Measurements from ENCODE around the gene TMBIM1. TPM values are rescaled to one million over a fixed set of nuclear protein-coding genes. Genes with fewer than 3 reads are reported as not detected.

Gene TMBIM1
- total RNA-seq, 2 donors from 2014 or later = 273 to 375 TPM

DNA sequence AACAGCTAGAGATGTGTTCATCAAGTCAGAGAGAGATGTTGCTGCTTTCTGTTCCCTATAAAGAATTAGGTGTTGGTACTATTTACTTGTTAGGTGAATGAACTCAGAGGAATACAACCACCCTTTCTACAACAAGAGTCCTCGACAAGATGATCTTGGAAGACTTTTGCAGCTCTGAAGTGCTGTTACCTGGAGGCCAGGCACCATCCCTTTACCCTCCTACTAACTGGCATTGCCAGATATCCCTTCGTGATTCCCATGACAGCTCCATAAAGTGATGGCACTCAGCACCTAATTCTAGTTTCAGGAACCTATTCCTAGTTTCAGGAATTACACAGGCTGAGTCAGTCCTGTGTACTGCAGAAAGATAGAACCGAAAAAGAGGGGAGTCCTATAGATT lies 65.4 kb downstream of the TMBIM1 start:
- Histone ChIP-seq H3K9me3 (no peaks in the 10 kb centered on the region), H3K4me3 (no peak overlapping the region), H3K27me3 (no peaks in the 10 kb centered on the region), H3K9ac (ENCODE audit: low read depth in 2 of 2, low read length in 2 of 2) (no peak overlapping the region), H3K4me1 (peaks cover 9% of the 10 kb centered on the region), H3K36me3 (no peaks in the 10 kb centered on the region), H3K27ac (no peak overlapping the region)
- TF ChIP-seq, protein P1, sequence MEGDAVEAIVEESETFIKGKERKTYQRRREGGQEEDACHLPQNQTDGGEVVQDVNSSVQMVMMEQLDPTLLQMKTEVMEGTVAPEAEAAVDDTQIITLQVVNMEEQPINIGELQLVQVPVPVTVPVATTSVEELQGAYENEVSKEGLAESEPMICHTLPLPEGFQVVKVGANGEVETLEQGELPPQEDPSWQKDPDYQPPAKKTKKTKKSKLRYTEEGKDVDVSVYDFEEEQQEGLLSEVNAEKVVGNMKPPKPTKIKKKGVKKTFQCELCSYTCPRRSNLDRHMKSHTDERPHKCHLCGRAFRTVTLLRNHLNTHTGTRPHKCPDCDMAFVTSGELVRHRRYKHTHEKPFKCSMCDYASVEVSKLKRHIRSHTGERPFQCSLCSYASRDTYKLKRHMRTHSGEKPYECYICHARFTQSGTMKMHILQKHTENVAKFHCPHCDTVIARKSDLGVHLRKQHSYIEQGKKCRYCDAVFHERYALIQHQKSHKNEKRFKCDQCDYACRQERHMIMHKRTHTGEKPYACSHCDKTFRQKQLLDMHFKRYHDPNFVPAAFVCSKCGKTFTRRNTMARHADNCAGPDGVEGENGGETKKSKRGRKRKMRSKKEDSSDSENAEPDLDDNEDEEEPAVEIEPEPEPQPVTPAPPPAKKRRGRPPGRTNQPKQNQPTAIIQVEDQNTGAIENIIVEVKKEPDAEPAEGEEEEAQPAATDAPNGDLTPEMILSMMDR (IDR thresholded peaks at IDR 0.05) = no peak
- intact Hi-C loops (cut with DNase I) = no loop called here
- no peak for DNase-seq

Small RNA genes within 50 kb of the gene (microRNA-seq; reads per million reads assigned to microRNA genes)
- 5.0 reads per million for gene MIR6513
- not detected for gene MIR6810

Other genes with a start within 250 kb of the TMBIM1 start
- not detected for gene RUFY4, start 223.2 kb downstream of the TMBIM1 start, total RNA-seq
- under 1 TPM; 0.07 to 0.35 TPM for gene CXCR2, start 166.5 kb downstream of the TMBIM1 start, total RNA-seq
- gene CXCR1, start 125.5 kb downstream of the TMBIM1 start, total RNA-seq = under 1 TPM in 1 of 2 donors, not detected in 1; 0.13 TPM
- 100 to 1,000 TPM; 282 to 346 TPM for gene ARPC2, start 75.3 kb downstream of the TMBIM1 start, total RNA-seq
- gene GPBAR1, start 31.5 kb downstream of the TMBIM1 start, total RNA-seq = 1 to 10 TPM; 1.1 to 1.3 TPM
- gene AAMP, start 22.4 kb downstream of the TMBIM1 start, total RNA-seq = 100 to 1,000 TPM in 1 of 2 donors, 10 to 100 TPM in 1; 96.1 to 137 TPM
- 100 to 1,000 TPM; 109 to 136 TPM for gene PNKD, start 22.0 kb downstream of the TMBIM1 start, total RNA-seq
- gene CATIP, start 64.4 kb upstream of the TMBIM1 start, total RNA-seq = not detected
- 1 to 10 TPM; 1.1 to 1.8 TPM for gene SLC11A1, start 89.8 kb upstream of the TMBIM1 start, total RNA-seq
- 100 to 1,000 TPM; 137 to 150 TPM for gene CTDSP1, start 107.4 kb upstream of the TMBIM1 start, total RNA-seq
- 100 to 1,000 TPM; 545 to 634 TPM for gene VIL1, start 126.6 kb upstream of the TMBIM1 start, total RNA-seq